ENCODE data around the gene EGLN2. TPM values are rescaled to one million over a fixed set of nuclear protein-coding genes. Genes with fewer than 3 reads are reported as not detected.
"Not testable (repeated sequence)": the region's sequence is repeated elsewhere in the genome, so short reads cannot be mapped to it uniquely, and the experiment has no call there.

EGLN2 gene
- total RNA-seq, 1 donor from 2014 or later = 42.2 TPM

DNA sequence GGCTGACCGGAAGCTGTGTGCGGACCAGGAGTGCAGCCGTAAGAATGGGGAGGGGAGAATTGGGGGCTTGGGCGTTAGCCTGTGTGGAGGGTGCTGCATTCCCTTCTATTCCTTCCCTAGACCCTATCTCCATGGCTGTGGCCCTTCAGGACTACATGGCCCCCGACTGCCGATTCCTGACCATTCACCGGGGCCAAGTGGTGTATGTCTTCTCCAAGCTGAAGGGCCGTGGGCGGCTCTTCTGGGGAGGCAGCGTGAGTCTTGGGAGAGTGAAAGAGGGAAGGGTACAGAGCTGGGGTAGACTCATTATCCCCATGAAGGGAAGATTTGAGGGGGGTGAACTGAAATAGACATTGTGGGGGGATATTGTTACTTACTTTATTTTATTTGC, 23.4 kb upstream of the EGLN2 start:
- DNase-seq (ENCODE audit: low spot score) (no peak), ATAC-seq (no peak)

GRCh38 chr19:40776364-40776763, 22.6 kb upstream of the EGLN2 start:
- no peak for DNase-seq (ENCODE audit: low spot score)
- ATAC-seq = no peak

GRCh38 chr19:40776932-40777644, 21.9 kb upstream of the EGLN2 start:
- DNase-seq (ENCODE audit: low spot score) (peak; percentile 86), ATAC-seq (peak; percentile 71)

DNA sequence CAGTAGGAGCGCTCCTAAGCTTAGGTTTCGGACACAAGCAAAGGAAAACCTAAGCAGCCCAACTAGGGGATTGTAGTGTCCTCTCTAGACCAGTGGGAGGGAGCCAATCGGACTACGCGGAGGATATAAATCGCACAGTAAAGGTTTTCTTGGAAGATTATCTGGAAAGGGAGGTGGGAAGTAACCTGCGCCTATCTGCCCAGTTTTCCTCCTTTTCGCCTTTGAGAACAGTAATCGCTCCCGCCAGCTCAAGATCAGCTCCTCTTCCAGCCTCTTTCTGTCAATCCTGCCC, 21.4 kb upstream of the EGLN2 start:
- no peak for DNase-seq (ENCODE audit: low spot score)
- no peak for ATAC-seq

GRCh38 chr19:40777937-40778705, 20.9 kb upstream of the EGLN2 start, which contains the start of gene RAB4B:
TSS of gene RAB4B (plus strand) at chr19:40778247. CDS start at chr19:40778376, 129 bp downstream.
- DNase-seq (ENCODE audit: low spot score) = peak; percentile 100
- peak; percentile 90 for ATAC-seq

GRCh38 chr19:40778706-40779284, 20.2 kb upstream of the EGLN2 start:
- no peak for ATAC-seq
- no peak for DNase-seq (ENCODE audit: low spot score)

GRCh38 chr19:40780582-40780981, 18.4 kb upstream of the EGLN2 start:
- ATAC-seq (no peak), DNase-seq (ENCODE audit: low spot score) (no peak)

DNA sequence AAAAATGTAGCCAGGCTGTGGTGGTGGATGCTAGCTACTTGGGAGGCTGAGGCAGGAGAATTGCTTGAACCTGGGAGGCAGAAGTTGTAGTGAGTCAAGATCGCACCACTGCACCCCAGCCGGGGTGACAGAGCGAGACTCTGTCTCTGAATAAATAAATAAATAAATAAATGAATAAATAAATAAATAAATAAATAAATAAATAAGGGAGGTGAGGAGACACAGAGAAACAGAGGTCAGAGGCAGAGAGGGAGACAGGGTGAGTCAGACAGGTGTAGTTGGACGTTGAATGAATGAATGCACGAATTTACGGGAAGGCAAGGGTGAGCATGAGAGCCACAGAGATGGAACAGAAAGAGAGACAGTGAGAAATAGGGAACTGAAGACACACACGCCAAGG, 17.9 kb upstream of the EGLN2 start:
- ATAC-seq (no peak), DNase-seq (ENCODE audit: low spot score) (no peak)

DNA sequence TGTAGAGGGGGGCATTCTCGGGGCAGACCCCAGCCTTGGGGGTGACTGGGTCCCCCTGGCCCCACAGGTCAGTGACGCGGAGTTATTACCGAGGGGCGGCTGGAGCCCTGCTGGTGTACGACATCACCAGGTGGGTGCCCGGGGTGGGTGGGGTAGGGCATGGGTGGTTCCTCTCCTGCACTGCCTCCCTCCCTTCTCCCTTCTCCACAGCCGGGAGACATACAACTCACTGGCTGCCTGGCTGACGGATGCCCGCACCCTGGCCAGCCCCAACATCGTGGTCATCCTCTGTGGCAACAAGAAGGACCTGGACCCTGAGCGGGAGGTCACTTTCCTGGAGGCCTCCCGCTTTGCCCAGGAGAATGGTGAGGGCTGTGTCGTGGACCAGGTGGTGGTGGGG, 15.3 kb upstream of the EGLN2 start:
- DNase-seq (ENCODE audit: low spot score) = no peak

DNA sequence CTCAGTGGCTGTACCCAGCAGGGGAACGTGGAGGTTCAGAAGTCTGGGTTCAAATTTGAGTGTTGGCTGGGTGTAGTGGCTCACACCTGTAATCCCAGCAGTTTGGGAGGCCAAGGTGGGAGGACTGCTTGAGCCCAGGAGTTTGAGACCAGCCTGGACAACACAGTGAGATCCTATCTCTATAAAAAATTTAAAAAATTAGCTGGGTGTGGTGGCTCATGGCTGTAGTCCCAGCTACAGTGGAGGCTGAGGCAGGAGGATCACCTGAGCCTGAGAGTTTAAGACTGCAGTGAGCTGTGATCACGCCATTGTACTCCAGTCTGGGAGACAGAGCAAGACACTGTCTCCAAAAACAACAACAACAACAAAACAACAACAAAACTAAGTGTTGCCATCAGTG, 14.8 kb upstream of the EGLN2 start:
- DNase-seq (ENCODE audit: low spot score); ATAC-seq: not testable (repeated sequence)

More for the DNA sequence above, 15.3 kb upstream of the EGLN2 start:
- ATAC-seq = no peak

- DNase-seq (ENCODE audit: low spot score) (no peak), ATAC-seq (peak; percentile 27)
These were observed 13.5 kb upstream of the EGLN2 start for GRCh38 chr19:40785526-40785925.

DNA sequence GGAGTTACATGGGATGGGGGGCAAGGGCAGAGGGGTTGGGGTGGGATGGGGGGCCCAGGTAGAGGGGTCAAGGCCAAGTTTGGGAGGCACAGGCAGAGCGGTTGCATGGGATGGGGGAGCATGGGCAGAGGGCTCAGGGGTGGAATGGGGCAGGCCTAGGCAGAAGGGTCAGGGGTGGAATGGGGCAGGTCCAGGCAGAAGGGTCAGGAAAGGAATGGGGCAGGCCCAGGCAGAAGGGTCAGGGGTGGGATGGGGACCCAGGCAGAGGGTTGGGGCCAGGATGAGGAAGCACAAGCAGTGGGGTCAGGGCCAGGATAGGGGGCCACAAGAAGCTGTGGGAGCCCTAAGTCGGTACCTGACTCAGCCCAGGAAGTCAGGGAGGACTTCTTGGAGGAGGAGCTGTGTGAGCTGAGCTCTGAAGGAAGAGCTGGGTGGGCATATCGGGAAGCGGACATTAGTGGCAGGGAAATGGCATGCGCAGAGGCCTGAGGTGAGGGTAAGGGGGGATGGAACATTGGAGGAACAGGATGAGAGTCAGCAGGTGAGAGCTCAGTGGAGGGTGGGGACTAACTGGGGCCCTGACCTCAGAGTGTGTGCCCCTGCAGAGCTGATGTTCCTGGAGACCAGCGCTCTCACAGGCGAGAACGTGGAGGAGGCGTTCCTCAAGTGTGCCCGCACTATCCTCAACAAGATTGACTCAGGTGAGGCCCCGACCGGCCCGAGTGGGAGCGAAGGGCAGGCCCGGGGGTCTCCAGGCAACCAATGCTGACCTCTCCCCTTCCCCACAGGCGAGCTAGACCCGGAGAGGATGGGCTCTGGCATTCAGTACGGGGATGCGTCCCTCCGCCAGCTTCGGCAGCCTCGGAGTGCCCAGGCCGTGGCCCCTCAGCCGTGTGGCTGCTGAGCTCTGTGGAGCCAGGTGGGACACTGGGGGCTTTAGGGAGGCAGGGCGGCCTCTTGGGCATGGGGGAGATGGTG, 12.6 kb upstream of the EGLN2 start:
- DNase-seq (ENCODE audit: low spot score) (no peak), ATAC-seq (no peak)

DNA sequence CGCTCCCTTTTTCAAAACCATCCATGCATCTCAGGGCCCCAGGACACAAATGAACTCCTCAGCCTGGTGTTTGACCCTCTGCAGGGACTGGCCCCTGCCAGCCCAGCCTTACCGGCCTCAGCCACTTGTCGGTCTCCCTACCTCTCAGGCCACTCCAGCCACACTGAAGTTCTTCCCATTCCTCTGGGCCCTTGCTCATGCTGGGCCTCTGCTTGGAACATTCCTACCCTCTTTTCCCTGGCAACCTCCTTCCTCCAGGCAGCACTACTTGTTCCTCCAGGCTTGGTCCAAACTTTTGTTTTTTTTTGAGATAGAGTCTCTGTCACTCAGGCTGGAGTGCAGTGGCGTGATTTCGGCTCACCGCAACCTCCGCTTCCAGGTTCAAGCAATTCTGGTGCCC, 7.6 kb upstream of the EGLN2 start:
- ATAC-seq (no peak), DNase-seq (ENCODE audit: low spot score) (no peak)

GRCh38 chr19:40791996-40792395, 7.0 kb upstream of the EGLN2 start:
- no peak for DNase-seq (ENCODE audit: low spot score)
- no peak for ATAC-seq

DNA sequence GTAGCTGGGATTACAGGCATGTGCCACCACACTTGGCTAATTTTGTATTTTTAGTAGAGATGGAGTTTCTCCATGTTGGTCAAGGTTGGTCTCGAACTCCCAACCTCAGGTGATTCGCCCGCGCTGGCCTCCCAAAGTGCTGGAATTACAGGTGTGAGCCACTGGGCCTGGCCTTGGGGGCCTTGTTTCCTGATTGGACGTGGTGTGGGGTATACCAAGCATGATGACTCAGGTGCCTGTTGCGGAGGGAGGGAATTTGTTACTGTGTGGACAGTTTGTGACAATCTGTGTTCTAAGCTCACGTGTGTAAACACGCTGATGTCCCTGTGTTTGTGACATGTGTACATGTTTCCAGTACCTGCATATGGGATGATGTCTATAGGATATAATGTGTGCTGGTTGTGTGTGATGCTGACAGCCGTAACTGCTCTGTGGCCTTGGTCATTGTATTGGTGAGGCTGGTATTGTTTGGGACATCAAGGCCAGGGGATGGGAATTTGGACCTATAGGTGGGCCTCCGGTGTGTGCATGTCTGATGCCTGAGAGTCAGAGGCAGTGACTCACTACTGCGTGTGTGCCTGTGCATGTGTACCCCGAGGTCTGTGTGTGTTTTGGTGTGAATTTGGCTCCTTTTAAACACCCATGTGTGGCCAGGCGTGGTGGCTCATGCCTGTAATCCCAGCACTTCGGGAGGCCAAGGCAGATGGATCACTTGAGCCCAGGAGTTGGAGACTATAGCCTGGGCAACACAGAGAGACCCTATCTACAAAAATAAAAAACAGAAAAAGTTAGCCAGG, 1.6 kb upstream of the EGLN2 start:
- no peak for ATAC-seq
- no peak for DNase-seq (ENCODE audit: low spot score)

- DNase-seq (ENCODE audit: low spot score) = peak; percentile 91
- ATAC-seq = peak; percentile 71
These were observed 868 bp upstream of the EGLN2 start for GRCh38 chr19:40797963-40798682.

DNA sequence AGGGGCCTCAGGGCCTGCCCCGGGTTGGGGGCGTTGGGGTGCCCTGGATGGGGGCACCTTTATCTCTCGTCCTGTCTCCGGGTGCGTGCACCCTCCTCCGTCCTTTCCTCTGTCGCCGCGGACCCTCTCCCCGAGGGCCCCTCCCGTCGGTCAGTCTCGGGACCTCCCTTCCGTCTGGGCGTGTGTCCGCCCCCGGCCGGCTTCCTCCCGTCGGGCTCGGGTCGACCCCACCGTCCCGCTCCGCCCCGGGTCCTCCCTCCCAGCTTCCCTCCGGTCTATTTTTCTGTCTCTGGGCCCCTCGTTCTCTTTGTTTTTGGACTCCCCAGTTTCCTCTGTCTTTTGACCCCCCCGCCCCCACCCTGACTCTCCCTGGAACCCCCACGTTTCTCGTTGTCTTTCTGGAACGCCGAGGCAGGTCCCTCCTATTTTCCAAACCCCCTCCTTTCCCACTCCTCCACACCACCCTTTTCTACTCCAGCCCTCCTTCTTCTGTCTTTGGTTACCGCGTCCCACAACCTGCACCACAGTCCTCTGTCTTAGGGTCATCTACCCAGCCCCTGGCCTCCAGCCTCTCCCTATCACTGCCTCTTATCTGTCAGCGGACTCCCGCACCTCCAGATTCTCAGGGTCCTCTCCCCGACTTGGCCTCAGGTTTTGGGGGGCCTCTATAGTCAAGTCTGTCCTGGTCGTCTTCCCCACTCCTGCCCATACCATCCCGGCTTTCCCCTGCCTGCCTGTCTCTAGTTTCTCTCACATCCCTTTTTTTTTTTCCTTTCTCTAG, 757 bp downstream of the EGLN2 start:
- no peak for ATAC-seq
- DNase-seq (ENCODE audit: low spot score) = no peak

DNA sequence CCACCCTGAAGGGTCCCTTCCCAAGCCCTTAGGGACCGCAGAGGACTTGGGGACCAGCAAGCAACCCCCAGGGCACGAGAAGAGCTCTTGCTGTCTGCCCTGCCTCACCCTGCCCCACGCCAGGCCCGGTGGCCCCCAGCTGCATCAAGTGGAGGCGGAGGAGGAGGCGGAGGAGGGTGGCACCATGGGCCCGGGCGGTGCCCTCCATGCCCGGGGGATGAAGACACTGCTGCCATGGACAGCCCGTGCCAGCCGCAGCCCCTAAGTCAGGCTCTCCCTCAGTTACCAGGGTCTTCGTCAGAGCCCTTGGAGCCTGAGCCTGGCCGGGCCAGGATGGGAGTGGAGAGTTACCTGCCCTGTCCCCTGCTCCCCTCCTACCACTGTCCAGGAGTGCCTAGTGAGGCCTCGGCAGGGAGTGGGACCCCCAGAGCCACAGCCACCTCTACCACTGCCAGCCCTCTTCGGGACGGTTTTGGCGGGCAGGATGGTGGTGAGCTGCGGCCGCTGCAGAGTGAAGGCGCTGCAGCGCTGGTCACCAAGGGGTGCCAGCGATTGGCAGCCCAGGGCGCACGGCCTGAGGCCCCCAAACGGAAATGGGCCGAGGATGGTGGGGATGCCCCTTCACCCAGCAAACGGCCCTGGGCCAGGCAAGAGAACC, 1.5 kb downstream of the EGLN2 start:
- no peak for ATAC-seq
- DNase-seq (ENCODE audit: low spot score) = no peak

Data from left lobe of liver (tissue), 2 donors.